LNCAP (cell line): ENCODE data around the gene C2.

Source experiments
- TF ChIP-seq, protein P1 (sequence below): fragments of 450-650 bp; IDR thresholded peaks from 2 replicates; pipeline ENCODE4 v1.5.1; 2017; ENCODE audit warnings: mild to moderate bottlenecking

Gene C2

DNA sequence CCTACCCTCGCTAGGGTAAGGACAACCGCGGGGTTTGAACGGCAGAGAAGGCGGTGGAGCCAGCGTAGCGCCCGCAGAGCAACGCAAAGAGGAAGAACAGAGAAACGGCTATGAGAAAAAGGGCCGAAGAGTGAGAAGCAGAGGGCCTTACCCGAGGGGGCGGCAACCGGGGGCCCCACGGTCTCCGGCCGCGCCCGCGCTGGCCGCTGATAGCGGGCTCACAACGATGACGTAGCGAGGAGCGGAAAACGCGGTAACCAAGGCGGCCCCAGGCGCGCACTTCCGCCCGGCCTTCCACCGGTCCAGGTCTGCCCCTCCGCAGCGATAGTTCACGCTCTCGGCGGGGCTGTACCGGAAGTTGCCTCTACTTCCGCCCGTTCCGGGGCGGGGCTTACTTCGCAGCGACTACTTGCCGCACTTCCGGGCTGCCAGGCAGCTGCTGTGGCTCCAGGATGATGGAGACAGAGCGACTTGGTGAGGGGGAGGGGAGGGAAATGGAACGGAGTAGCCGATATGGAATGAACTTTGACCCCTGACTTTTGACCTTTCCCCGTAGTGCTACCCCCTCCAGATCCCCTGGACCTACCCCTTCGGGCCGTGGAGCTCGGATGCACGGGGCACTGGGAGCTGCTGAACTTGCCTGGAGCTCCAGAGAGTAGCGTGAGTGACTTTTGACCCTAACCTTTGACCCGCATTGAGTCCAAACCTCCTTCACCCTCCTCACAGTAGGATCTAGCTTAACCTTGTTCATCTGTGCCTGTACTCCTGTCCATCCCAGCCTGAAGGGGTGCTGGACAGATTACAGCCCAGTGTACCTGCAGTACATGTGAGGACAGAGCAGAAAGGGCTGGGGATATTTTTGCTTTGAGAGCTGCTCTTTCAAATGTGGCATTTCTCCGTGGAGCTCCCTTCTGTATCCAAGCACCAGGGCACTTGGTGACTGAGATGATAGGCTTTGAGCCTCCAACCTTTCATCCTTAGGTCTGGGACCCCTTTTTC is 31.5 kb downstream of the C2 start, which contains the start of the genes NELFE and SKIC2:
NELFE (minus strand) TSS at position 231 of the 999 bp plus-strand sequence. CDS start 525 bp downstream, outside the sequence.
SKIC2 (plus strand) TSS at position 435 of the 999 bp plus-strand sequence; CDS start at position 453, 18 bp downstream.
- TF ChIP-seq, protein P1, sequence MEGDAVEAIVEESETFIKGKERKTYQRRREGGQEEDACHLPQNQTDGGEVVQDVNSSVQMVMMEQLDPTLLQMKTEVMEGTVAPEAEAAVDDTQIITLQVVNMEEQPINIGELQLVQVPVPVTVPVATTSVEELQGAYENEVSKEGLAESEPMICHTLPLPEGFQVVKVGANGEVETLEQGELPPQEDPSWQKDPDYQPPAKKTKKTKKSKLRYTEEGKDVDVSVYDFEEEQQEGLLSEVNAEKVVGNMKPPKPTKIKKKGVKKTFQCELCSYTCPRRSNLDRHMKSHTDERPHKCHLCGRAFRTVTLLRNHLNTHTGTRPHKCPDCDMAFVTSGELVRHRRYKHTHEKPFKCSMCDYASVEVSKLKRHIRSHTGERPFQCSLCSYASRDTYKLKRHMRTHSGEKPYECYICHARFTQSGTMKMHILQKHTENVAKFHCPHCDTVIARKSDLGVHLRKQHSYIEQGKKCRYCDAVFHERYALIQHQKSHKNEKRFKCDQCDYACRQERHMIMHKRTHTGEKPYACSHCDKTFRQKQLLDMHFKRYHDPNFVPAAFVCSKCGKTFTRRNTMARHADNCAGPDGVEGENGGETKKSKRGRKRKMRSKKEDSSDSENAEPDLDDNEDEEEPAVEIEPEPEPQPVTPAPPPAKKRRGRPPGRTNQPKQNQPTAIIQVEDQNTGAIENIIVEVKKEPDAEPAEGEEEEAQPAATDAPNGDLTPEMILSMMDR, result no peak

DNA sequence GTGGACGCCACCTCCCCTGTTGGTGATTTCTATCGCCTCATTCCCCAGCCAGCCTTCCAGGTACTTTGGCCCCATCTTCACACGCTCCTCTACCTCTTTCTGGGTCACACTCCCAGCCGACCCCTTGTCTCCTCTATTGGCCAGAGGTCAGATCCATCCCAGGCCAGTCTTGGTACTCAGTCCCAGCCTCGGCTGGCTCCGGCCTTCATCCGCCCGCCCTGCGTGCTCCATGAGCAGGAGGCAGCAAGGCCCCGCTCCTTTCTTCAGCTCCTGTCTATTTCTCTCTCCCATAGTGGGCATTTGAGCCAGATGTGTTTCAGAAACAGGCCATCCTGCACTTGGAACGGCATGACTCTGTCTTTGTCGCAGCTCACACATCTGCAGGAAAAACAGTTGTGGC is 34.1 kb downstream of the C2 start:
- TF ChIP-seq, protein P1, result no peak

DNA sequence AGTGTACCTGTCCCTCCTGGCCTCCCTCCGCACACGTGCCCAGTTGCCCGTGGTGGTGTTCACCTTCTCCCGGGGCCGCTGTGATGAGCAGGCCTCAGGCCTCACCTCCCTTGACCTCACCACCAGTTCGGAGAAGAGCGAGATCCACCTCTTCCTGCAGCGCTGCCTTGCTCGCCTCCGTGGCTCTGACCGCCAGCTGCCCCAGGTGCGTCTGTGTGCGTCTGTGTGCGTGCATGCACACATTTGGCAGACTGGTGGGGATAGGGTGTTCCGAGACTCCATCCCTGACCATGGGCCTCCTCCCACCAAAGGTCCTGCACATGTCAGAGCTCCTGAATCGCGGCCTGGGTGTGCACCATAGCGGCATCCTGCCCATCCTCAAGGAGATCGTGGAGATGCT is 36.4 kb downstream of the C2 start:
- TF ChIP-seq, protein P1, result no peak

DNA sequence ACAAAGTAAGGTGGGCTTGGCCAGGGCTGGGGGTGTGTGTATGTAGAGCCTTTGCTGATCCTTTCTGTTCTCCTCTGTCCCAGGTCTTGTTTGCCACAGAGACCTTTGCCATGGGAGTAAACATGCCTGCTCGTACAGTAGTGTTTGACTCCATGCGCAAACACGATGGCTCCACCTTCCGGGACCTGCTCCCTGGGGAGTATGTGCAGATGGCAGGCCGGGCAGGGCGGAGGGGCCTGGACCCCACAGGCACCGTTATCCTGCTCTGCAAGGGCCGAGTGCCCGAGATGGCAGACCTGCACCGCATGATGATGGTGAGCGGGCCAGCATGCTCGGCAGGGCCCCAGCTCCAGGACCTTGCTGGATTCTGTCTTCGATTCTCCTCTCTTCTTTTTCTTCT is 38.2 kb downstream of the C2 start:
- TF ChIP-seq, protein P1, result no peak

DNA sequence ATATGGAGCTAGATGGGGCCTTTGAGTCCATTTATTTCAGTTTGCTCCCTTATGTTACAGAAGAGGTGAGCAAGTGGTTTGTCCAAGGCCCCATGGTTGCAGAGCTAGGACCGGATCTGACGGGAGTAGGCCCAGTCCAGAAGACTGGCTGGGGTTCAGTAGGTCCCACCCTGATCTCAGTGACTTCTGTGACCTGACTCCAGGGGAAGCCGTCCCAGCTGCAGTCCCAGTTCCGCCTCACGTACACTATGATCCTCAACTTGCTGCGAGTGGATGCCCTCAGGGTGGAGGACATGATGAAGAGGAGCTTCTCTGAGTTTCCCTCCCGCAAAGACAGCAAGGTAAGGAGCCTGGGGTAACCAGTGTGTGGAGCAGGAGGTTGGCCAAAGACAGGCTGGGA is 39.0 kb downstream of the C2 start:
- TF ChIP-seq, protein P1, result no peak

DNA sequence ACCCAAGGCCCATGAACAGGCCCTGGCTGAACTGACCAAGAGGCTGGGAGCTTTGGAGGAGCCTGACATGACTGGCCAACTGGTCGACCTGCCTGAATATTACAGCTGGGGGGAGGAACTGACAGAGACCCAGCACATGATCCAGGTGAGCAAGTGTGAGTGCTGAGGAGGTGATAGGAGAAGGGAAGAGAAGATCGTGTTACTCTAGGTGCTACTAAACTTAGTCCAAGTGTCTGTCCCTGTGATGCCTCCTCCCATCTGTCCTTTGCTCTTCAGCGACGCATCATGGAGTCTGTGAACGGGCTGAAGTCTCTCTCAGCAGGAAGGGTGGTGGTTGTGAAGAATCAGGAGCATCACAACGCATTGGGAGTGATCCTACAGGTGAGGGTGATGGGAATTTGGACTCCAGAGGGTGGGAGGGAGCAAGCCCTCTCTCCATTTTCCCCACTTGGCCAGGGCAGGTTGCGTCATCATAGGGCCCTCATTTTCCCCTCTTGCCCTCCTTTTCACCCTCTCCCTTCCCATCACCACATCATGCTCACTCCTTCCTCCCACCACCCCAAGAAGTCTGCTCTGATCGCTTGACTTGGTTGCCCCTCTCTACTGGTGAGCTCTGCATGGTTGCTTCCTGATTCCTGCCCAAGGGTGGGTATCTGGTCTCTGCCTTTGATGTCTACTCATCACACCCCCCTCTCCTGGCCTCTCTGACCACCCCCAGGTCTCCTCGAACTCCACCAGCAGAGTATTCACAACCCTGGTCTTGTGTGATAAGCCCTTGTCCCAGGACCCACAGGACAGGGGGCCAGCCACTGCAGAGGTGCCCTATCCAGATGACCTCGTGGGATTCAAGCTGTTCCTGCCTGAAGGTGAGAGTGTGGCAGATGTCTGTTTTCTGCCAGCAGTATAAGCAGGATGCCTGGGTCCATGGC is 39.7 kb downstream of the C2 start:
- TF ChIP-seq, protein P1, result no peak

DNA sequence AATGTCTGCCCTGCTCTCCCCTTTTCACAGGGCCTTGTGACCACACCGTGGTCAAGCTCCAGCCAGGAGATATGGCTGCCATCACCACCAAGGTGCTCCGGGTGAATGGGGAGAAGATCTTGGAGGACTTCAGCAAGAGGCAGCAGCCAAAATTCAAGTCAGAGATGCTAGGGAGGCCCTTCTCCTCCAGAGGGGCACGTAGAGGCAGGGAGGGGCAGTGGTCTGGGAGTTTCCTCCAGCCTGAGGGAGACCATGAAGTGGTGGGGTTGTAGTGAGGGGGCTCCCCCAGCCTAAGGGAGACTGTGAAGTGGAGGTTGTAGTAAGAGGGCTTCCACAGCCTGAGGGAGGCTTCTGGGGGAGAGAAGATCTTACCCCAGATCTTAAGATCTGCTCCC is 40.4 kb downstream of the C2 start:
- TF ChIP-seq, protein P1, result no peak
